WTC11 (cell line): ENCODE measurements around the gene P3H3. TPM values are rescaled to one million over a fixed set of nuclear protein-coding genes. Genes with fewer than 3 reads are reported as not detected.

ENCODE experiments used
- ATAC-seq: fragments of 200-7000 bp; cut with Tn5 transposase; 2 replicates; pipeline ENCODE4 v1.10.0; 2021; ENCODE audit warnings: mild to moderate bottlenecking, moderate library complexity
- CTCF ChIA-PET: fragments of 300-600 bp; sonication (Branson Sonifier 250); formaldehyde crosslinking; loops from one replicate; lab custom pipeline; 2021; ENCODE audit warnings: antibody characterized with exemption; lab: Charles Lee
- POLR2A ChIA-PET: fragments of 350-600 bp; sonication (Branson Sonifier 250); formaldehyde crosslinking; loops from one replicate; lab custom pipeline; 2021; ENCODE audit warnings: antibody characterized with exemption; lab: Charles Lee
- DNase-seq: peaks from one replicate; pipeline ENCODE4 v3.0.0; 2021; ENCODE audit warnings: low spot score
- H3K27ac Mint-ChIP-seq: 2 replicates; pipeline ENCODE4 v1.8.0; 2021; ENCODE audit warnings: mixed read lengths
- H3K27me3 Mint-ChIP-seq: 2 replicates; pipeline ENCODE4 v1.8.0; 2021; ENCODE audit warnings: low read depth, mild to moderate bottlenecking, moderate library complexity, mixed read lengths
- H3K36me3 Mint-ChIP-seq: 2 replicates; pipeline ENCODE4 v1.8.0; 2021; ENCODE audit warnings: mixed read lengths
- H3K4me1 Mint-ChIP-seq: 2 replicates; pipeline ENCODE4 v1.8.0; 2022; ENCODE audit warnings: mixed read lengths
- H3K4me3 Mint-ChIP-seq: 2 replicates; pipeline ENCODE4 v1.8.0; 2021; ENCODE audit warnings: mild to moderate bottlenecking, moderate library complexity, mixed read lengths
- H3K9me3 Mint-ChIP-seq: 2 replicates; pipeline ENCODE4 v1.8.0; 2021; ENCODE audit warnings: mixed read lengths
- IRF2 ChIP-seq: sonication (generic); formaldehyde crosslinking; IDR thresholded peaks from 2 replicates; pipeline ENCODE4 v1.8.0; 2022; ENCODE audit warnings: low read depth, missing genetic modification reagents, borderline replicate concordance
- MYBL2 ChIP-seq: sonication (generic); formaldehyde crosslinking; IDR thresholded peaks from 2 replicates; pipeline ENCODE4 v1.8.1; 2023; ENCODE audit warnings: mild to moderate bottlenecking, moderate library complexity, missing genetic modification reagents
- RORB ChIP-seq: fragments of 250-450 bp; sonication (Bioruptor Pico); IDR thresholded peaks from 2 replicates; pipeline ENCODE4 v1.9.0; 2021; ENCODE audit warnings: mild to moderate bottlenecking
- SMAD4 ChIP-seq: sonication (generic); formaldehyde crosslinking; IDR thresholded peaks from 2 replicates; pipeline ENCODE4 v1.8.0; 2022; ENCODE audit warnings: mild to moderate bottlenecking, missing genetic modification reagents
- TCF7 ChIP-seq: sonication (generic); formaldehyde crosslinking; IDR thresholded peaks from 2 replicates; pipeline ENCODE4 v1.8.0; 2022; ENCODE audit warnings: mild to moderate bottlenecking, low read depth, missing genetic modification reagents, moderate library complexity
- TEAD1 ChIP-seq: sonication (generic); formaldehyde crosslinking; IDR thresholded peaks from 2 replicates; pipeline ENCODE4 v1.8.0; 2022; ENCODE audit warnings: mild to moderate bottlenecking, missing genetic modification reagents
- total RNA-seq: library from RNA; stranded (reverse); gene quantifications from 3 replicates; pipeline ENCODE4 v1.2.3, GENCODE V29; 2021
- TF ChIP-seq, protein P1 (sequence below): fragments of 250-450 bp; sonication (Bioruptor Pico); IDR thresholded peaks from 2 replicates; pipeline ENCODE4 v2.1.2; 2022; ENCODE audit warnings: mild to moderate bottlenecking, moderate library complexity
- TF ChIP-seq, protein P2 (sequence below): fragments of 250-450 bp; sonication (Bioruptor Pico); IDR thresholded peaks from 2 replicates; pipeline ENCODE4 v1.8.0; 2021; ENCODE audit warnings: mild to moderate bottlenecking
- TF ChIP-seq, protein P3 (sequence below): sonication (generic); formaldehyde crosslinking; IDR thresholded peaks from 2 replicates; pipeline ENCODE4 v1.8.0; 2022; ENCODE audit warnings: missing genetic modification reagents
- TF ChIP-seq, protein P4 (sequence below): sonication (generic); formaldehyde crosslinking; IDR thresholded peaks from 2 replicates; pipeline ENCODE4 v1.8.1; 2022; ENCODE audit warnings: low read depth, mild to moderate bottlenecking, moderate library complexity, missing genetic modification reagents, borderline replicate concordance
- TF ChIP-seq, protein P5 (sequence below): sonication (generic); formaldehyde crosslinking; IDR thresholded peaks from 2 replicates; pipeline ENCODE4 v1.8.1; 2023; ENCODE audit warnings: mild to moderate bottlenecking, missing genetic modification reagents

The P3H3 gene
- total RNA-seq, 1 experiment from 2014 or later, result 50.7 TPM

DNA sequence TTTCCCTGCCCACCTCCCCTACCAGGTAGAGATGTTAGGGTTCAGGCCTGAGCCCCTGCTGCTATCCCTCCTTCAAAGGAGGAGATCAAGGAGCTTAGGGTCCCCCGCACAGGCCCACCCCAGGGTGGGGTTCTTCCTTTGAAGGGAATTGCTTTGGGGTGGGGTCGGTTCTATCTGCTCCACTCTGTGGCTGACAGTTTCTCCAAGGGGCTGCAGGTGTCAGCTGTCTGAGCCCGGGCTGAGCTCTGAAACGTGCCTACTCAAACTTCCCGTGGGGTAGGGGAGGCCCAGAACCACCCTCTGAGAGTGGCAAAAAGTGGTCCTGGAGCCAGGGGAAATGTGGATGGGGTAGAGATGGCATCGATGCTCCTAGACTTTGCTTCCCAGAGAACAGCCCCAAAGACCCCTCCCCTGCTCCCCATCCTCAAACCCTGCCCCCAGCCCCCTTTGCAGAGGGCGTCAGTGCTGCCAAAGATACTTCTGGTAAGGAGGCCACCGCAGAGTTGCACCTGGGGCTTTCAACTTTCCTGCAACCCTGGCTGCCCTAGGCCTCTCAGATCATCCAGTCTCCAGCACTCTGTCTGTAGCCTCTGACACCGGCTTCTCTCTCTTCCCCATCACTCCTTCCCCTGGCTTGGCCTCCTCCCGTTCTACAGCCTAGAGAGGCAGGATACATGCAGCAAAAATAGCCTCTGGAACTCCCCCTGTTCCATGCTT, 45.2 kb upstream of the P3H3 start (continued):
- TF ChIP-seq, protein P1, sequence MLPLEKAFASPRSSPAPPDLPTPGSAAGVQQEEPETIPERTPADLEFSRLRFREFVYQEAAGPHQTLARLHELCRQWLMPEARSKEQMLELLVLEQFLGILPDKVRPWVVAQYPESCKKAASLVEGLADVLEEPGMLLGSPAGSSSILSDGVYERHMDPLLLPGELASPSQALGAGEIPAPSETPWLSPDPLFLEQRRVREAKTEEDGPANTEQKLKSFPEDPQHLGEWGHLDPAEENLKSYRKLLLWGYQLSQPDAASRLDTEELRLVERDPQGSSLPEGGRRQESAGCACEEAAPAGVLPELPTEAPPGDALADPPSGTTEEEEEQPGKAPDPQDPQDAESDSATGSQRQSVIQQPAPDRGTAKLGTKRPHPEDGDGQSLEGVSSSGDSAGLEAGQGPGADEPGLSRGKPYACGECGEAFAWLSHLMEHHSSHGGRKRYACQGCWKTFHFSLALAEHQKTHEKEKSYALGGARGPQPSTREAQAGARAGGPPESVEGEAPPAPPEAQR (CRISPR knock-in tag), result no peak
- TF ChIP-seq SMAD4 (CRISPR knock-in tag) (no peak), RORB (CRISPR knock-in tag) (no peak), TCF7 (CRISPR knock-in tag) (no peak), TEAD1 (CRISPR knock-in tag) (no peak), MYBL2 (CRISPR knock-in tag) (no peak), IRF2 (no peak)
- TF ChIP-seq, protein P2, sequence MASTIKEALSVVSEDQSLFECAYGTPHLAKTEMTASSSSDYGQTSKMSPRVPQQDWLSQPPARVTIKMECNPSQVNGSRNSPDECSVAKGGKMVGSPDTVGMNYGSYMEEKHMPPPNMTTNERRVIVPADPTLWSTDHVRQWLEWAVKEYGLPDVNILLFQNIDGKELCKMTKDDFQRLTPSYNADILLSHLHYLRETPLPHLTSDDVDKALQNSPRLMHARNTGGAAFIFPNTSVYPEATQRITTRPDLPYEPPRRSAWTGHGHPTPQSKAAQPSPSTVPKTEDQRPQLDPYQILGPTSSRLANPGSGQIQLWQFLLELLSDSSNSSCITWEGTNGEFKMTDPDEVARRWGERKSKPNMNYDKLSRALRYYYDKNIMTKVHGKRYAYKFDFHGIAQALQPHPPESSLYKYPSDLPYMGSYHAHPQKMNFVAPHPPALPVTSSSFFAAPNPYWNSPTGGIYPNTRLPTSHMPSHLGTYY (CRISPR knock-in tag), result no peak
- TF ChIP-seq, protein P3, sequence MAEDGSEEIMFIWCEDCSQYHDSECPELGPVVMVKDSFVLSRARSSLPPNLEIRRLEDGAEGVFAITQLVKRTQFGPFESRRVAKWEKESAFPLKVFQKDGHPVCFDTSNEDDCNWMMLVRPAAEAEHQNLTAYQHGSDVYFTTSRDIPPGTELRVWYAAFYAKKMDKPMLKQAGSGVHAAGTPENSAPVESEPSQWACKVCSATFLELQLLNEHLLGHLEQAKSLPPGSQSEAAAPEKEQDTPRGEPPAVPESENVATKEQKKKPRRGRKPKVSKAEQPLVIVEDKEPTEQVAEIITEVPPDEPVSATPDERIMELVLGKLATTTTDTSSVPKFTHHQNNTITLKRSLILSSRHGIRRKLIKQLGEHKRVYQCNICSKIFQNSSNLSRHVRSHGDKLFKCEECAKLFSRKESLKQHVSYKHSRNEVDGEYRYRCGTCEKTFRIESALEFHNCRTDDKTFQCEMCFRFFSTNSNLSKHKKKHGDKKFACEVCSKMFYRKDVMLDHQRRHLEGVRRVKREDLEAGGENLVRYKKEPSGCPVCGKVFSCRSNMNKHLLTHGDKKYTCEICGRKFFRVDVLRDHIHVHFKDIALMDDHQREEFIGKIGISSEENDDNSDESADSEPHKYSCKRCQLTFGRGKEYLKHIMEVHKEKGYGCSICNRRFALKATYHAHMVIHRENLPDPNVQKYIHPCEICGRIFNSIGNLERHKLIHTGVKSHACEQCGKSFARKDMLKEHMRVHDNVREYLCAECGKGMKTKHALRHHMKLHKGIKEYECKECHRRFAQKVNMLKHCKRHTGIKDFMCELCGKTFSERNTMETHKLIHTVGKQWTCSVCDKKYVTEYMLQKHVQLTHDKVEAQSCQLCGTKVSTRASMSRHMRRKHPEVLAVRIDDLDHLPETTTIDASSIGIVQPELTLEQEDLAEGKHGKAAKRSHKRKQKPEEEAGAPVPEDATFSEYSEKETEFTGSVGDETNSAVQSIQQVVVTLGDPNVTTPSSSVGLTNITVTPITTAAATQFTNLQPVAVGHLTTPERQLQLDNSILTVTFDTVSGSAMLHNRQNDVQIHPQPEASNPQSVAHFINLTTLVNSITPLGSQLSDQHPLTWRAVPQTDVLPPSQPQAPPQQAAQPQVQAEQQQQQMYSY (CRISPR knock-in tag), result no peak

DNA sequence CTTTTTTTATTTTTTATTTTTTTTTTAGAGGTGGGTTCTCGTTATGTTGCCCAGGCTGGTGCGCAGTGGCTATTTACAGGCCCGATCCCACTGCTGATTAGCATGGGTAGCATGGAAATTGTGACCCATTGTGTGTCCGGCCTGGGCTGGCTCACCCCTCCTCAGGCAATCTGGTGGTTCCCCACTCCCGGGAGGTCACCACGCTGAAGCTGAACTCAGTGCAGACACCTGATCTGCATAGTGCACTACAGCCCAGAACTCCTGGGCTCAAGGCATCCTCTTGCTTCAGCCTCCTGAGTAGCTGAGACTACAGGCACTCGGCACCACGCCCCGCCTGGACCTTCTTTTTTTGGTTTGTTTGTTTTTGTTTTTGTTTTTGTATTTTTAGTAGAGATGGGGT, 44.4 kb upstream of the P3H3 start:
- POLR2A ChIA-PET, result interaction anchor here (0.9 kb wide), 1 partner anchor 45 kb away, joined by 3 read pairs; no protein-coding TSS in a partner anchor

More for the DNA sequence above, 44.4 kb upstream of the P3H3 start:
- Mint-ChIP-seq H3K27ac (no peak overlapping the region), H3K36me3 (no peaks in the 10 kb centered on the region), H3K4me1 (peaks cover 19% of the 10 kb centered on the region), H3K27me3 (no peaks in the 10 kb centered on the region; the same call in none of the 2 replicates), H3K4me3 (no peak overlapping the region), H3K9me3 (no peaks in the 10 kb centered on the region)
- no peak for TF ChIP-seq IRF2
- TF ChIP-seq, protein P4, sequence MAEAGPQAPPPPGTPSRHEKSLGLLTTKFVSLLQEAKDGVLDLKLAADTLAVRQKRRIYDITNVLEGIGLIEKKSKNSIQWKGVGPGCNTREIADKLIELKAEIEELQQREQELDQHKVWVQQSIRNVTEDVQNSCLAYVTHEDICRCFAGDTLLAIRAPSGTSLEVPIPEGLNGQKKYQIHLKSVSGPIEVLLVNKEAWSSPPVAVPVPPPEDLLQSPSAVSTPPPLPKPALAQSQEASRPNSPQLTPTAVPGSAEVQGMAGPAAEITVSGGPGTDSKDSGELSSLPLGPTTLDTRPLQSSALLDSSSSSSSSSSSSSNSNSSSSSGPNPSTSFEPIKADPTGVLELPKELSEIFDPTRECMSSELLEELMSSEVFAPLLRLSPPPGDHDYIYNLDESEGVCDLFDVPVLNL (CRISPR knock-in tag), result no peak
- TF ChIP-seq, protein P5, sequence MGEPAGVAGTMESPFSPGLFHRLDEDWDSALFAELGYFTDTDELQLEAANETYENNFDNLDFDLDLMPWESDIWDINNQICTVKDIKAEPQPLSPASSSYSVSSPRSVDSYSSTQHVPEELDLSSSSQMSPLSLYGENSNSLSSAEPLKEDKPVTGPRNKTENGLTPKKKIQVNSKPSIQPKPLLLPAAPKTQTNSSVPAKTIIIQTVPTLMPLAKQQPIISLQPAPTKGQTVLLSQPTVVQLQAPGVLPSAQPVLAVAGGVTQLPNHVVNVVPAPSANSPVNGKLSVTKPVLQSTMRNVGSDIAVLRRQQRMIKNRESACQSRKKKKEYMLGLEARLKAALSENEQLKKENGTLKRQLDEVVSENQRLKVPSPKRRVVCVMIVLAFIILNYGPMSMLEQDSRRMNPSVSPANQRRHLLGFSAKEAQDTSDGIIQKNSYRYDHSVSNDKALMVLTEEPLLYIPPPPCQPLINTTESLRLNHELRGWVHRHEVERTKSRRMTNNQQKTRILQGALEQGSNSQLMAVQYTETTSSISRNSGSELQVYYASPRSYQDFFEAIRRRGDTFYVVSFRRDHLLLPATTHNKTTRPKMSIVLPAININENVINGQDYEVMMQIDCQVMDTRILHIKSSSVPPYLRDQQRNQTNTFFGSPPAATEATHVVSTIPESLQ, result no peak
- CTCF ChIA-PET, result interaction anchor here (1.0 to 1.4 kb wide), 2 partner anchors 30 to 47 kb away, joined by 3 read pairs; no protein-coding TSS in a partner anchor
- ATAC-seq (no peak), DNase-seq (no peak)
